ENCODE data around the gene LMNTD2.

LMNTD2 gene

DNA sequence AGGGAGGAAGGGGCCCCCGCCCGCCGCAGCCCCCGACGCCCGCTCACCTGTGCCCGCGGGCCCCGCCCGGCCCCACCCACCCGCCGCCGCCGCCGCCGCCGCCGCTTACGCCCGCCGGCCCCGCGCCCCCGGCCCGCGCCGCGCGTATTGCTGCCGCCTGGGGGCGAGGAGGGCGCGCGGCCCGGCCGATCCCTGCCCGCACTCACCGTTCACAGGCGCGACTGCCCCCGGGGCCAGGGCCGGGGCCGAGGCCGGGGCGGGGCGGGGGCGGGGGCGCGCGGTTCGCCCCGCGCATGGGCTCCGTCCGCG lies 25.4 kb downstream of the LMNTD2 start:
- Histone ChIP-seq H2BK120ac (ENCODE audit: low read depth, low read length) (no peak overlapping the region), H3K36me3 (replicated peaks in 1 of 2; ENCODE audit: control insufficient read depth in 2 of 2, insufficient read depth in 2 of 2, low read length in 2 of 2) (peaks cover 22 to 31% of the 10 kb centered on the region in 2 donors), H3K4me3 (ENCODE audit: low read length in 2 of 2) (peak overlapping the region; percentile 76 to 95), H4K91ac (ENCODE audit: low read depth, low read length, poor library complexity) (no peak overlapping the region), H3K18ac (ENCODE audit: low read length) (peak overlapping the region; percentile 94), H3K4me1 (ENCODE audit: control insufficient read depth in 2 of 2, insufficient read depth in 1 of 2, low read depth in 1 of 2, low read length in 2 of 2) (peaks cover 12 to 21% of the 10 kb centered on the region in 2 donors), H3K14ac (ENCODE audit: low read length) (no peak overlapping the region), H3K9me3 (replicated peaks in 1 of 2; ENCODE audit: control insufficient read depth in 2 of 2, insufficient read depth in 1 of 2, low read depth in 1 of 2, low read length in 2 of 2) (peaks cover 0 to 2% of the 10 kb centered on the region in 2 donors), H4K8ac (ENCODE audit: low read depth, low read length) (no peak overlapping the region), H3K27me3 (ENCODE audit: control insufficient read depth in 3 of 3, insufficient read depth in 3 of 3, low read depth in 1 of 3, low read length in 3 of 3) (peaks cover 0 to 27% (median 4%) of the 10 kb centered on the region in 3 experiments), H3K4ac (ENCODE audit: low read length) (no peak overlapping the region), H3K79me1 (ENCODE audit: low read depth, low read length) (peaks cover 12% of the 10 kb centered on the region), H2BK5ac (ENCODE audit: low read length) (no peak overlapping the region), H3K27ac (replicated peaks; ENCODE audit: low read length) (no peak overlapping the region), H2BK12ac (ENCODE audit: low read length) (no peak overlapping the region), H3K4me2 (ENCODE audit: insufficient read depth, low read length, poor library complexity, severe bottlenecking) (peak overlapping the region; percentile 86), H3K9ac (ENCODE audit: low read depth, low read length, poor library complexity) (peak overlapping the region; percentile 91), H2AK5ac (ENCODE audit: low read depth, low read length) (peak overlapping the region; percentile 88), H3K23ac (ENCODE audit: low read depth, low read length, poor library complexity) (peak overlapping the region; percentile 80), H2BK15ac (ENCODE audit: low read length) (no peak overlapping the region), H2AFZ (ENCODE audit: low read length) (no peak overlapping the region)
- DNase-seq (ENCODE audit: low spot score), result no peak
- WGBS, 2 donors (ENCODE audit: extremely low coverage in 2 of 2, insufficient read length in 2 of 2, insufficient replicate concordance in 1 of 2), result no CpG with 5 or more reads among the region's 56 CpGs

- Histone ChIP-seq H3K4me1 (ENCODE audit: control insufficient read depth in 2 of 2, insufficient read depth in 1 of 2, low read depth in 1 of 2, low read length in 2 of 2) (peaks cover 12 to 21% of the 10 kb centered on the region in 2 donors), H2BK120ac (ENCODE audit: low read depth, low read length) (no peak overlapping the region), H2BK15ac (ENCODE audit: low read length) (peak overlapping the region; percentile 75), H3K18ac (ENCODE audit: low read length) (peak overlapping the region; percentile 94), H3K27me3 (ENCODE audit: control insufficient read depth in 3 of 3, insufficient read depth in 3 of 3, low read depth in 1 of 3, low read length in 3 of 3) (peaks cover 0 to 27% (median 4%) of the 10 kb centered on the region in 3 experiments), H3K36me3 (replicated peaks in 1 of 2; ENCODE audit: control insufficient read depth in 2 of 2, insufficient read depth in 2 of 2, low read length in 2 of 2) (peaks cover 22 to 31% of the 10 kb centered on the region in 2 donors), H3K14ac (ENCODE audit: low read length) (peak overlapping the region; percentile 94), H3K4me3 (ENCODE audit: low read length in 2 of 2) (peak overlapping the region; percentile 76 to 95), H4K8ac (ENCODE audit: low read depth, low read length) (no peak overlapping the region), H3K4me2 (ENCODE audit: insufficient read depth, low read length, poor library complexity, severe bottlenecking) (peak overlapping the region; percentile 86), H3K4ac (ENCODE audit: low read length) (peak overlapping the region; percentile 53), H3K9me3 (replicated peaks in 1 of 2; ENCODE audit: control insufficient read depth in 2 of 2, insufficient read depth in 1 of 2, low read depth in 1 of 2, low read length in 2 of 2) (peaks cover 0 to 2% of the 10 kb centered on the region in 2 donors), H2BK5ac (ENCODE audit: low read length) (no peak overlapping the region), H3K9ac (ENCODE audit: low read depth, low read length, poor library complexity) (peak overlapping the region; percentile 91), H4K91ac (ENCODE audit: low read depth, low read length, poor library complexity) (peak overlapping the region; percentile 53), H3K79me1 (ENCODE audit: low read depth, low read length) (peaks cover 12% of the 10 kb centered on the region), H2AFZ (ENCODE audit: low read length) (peak overlapping the region; percentile 45), H3K23ac (ENCODE audit: low read depth, low read length, poor library complexity) (peak overlapping the region; percentile 80), H3K27ac (replicated peaks; ENCODE audit: low read length) (no peak overlapping the region), H2BK12ac (ENCODE audit: low read length) (peak overlapping the region; percentile 58), H2AK5ac (ENCODE audit: low read depth, low read length) (peak overlapping the region; percentile 88)
- DNase-seq (ENCODE audit: low spot score), result no peak
- no CpG with 5 or more reads among the region's 66 CpGs for WGBS, 2 donors (ENCODE audit: extremely low coverage in 2 of 2, insufficient read length in 2 of 2, insufficient replicate concordance in 1 of 2)
Measured at GRCh38 chr11:534396-535209, 25.9 kb downstream of the LMNTD2 start.

DNA sequence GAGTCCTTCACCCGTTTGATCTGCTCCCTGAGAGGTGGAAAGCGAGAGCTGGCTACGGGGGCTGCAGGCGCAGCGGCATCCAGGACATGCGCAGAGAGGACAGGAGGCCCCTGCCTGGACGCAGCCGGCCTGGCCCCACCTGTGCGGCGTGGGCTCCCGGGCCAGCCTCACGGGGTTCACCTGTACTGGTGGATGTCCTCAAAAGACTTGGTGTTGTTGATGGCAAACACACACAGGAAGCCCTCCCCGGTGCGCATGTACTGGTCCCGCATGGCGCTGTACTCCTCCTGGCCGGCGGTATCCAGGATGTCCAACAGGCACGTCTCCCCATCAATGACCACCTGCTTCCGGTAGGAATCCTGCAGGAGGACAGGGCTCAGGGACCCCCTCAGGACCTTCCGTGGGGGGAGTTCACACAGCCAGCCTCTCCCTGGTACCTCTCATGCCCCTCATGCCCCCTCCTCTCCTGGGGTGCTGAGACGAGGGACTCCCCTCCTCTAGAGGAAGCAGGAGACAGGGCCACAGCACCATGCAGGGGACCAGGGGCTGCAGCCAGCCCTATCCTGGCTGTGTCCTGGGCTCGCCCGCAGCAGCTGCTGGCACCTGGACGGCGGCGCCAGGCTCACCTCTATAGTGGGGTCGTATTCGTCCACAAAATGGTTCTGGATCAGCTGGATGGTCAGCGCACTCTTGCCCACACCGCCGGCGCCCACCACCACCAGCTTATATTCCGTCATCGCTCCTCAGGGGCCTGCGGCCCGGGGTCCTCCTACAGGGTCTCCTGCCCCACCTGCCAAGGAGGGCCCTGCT lies 26.7 kb downstream of the LMNTD2 start:
- peaks cover 22 to 33% of the 10 kb centered on the region in 2 donors for H3K36me3 ChIP-seq (replicated peaks in 1 of 2; ENCODE audit: control insufficient read depth in 2 of 2, insufficient read depth in 2 of 2, low read length in 2 of 2)
- peak overlapping the region in 1 of 2 donors; percentile 76 for H3K4me3 ChIP-seq (ENCODE audit: low read length in 2 of 2)
- no peak overlapping the region for H3K18ac ChIP-seq (ENCODE audit: low read length)
- peaks cover 0 to 27% (median 4%) of the 10 kb centered on the region in 3 experiments for H3K27me3 ChIP-seq (ENCODE audit: control insufficient read depth in 3 of 3, insufficient read depth in 3 of 3, low read depth in 1 of 3, low read length in 3 of 3)
- no peak for DNase-seq (ENCODE audit: low spot score)
- H3K27ac ChIP-seq (replicated peaks; ENCODE audit: low read length), result no peak overlapping the region
- H3K9me3 ChIP-seq (replicated peaks in 1 of 2; ENCODE audit: control insufficient read depth in 2 of 2, insufficient read depth in 1 of 2, low read depth in 1 of 2, low read length in 2 of 2), result peaks cover 0 to 2% of the 10 kb centered on the region in 2 donors
- H3K23ac ChIP-seq (ENCODE audit: low read depth, low read length, poor library complexity), result peak overlapping the region; percentile 85
- peak overlapping the region; percentile 53 for H4K91ac ChIP-seq (ENCODE audit: low read depth, low read length, poor library complexity)
- H3K79me1 ChIP-seq (ENCODE audit: low read depth, low read length), result peaks cover 11% of the 10 kb centered on the region
- peak overlapping the region; percentile 88 for H2BK12ac ChIP-seq (ENCODE audit: low read length)
- H3K9ac ChIP-seq (ENCODE audit: low read depth, low read length, poor library complexity), result peak overlapping the region; percentile 91
- H3K4ac ChIP-seq (ENCODE audit: low read length), result peak overlapping the region; percentile 53
- no peak overlapping the region for H2BK5ac ChIP-seq (ENCODE audit: low read length)
- peaks cover 12 to 21% of the 10 kb centered on the region in 2 donors for H3K4me1 ChIP-seq (ENCODE audit: control insufficient read depth in 2 of 2, insufficient read depth in 1 of 2, low read depth in 1 of 2, low read length in 2 of 2)
- H2BK15ac ChIP-seq (ENCODE audit: low read length), result no peak overlapping the region
- H2AK5ac ChIP-seq (ENCODE audit: low read depth, low read length), result peak overlapping the region; percentile 88
- H2BK120ac ChIP-seq (ENCODE audit: low read depth, low read length), result no peak overlapping the region
- no peak overlapping the region for H2AFZ ChIP-seq (ENCODE audit: low read length)
- no peak overlapping the region for H4K8ac ChIP-seq (ENCODE audit: low read depth, low read length)
- H3K14ac ChIP-seq (ENCODE audit: low read length), result peak overlapping the region; percentile 82
- no CpG with 5 or more reads among the region's 37 CpGs for WGBS, 2 donors (ENCODE audit: extremely low coverage in 2 of 2, insufficient read length in 2 of 2, insufficient replicate concordance in 1 of 2)
- peak overlapping the region; percentile 86 for H3K4me2 ChIP-seq (ENCODE audit: insufficient read depth, low read length, poor library complexity, severe bottlenecking)
